GM18951 (cell line): ENCODE results near the gene MIS18BP1.

ENCODE experiments used
- POLR2A ChIP-seq: IDR thresholded peaks from 4 replicates; pipeline ENCODE4 v1.6.1; 2011; ENCODE audit warnings: mild to moderate bottlenecking; ENCODE audit not compliant: insufficient read length, insufficient read depth; ENCODE audit errors: extremely low read depth
- in situ Hi-C: fragments of 300-500 bp; cut with MboI; formaldehyde crosslinking; loops from one replicate; pipeline ENCODE4 v1.12.0; 2022; ENCODE audit warnings: low sequenced_read_pairs, mixed read lengths, inconsistent platforms; ENCODE audit not compliant: unreplicated experiment

The MIS18BP1 gene

GRCh38 chr14:45212231-45212630 is 40.8 kb downstream of the MIS18BP1 start:
- in situ Hi-C loops: no loop called here

GRCh38 chr14:45211295-45211694 is 41.7 kb downstream of the MIS18BP1 start:
- in situ Hi-C loops: no loop called here
- no peak for TF ChIP-seq POLR2A

More at GRCh38 chr14:45212231-45212630, 40.8 kb downstream of the MIS18BP1 start:
- TF ChIP-seq POLR2A: no peak

GRCh38 chr14:45210159-45210558 is 42.8 kb downstream of the MIS18BP1 start:
- in situ Hi-C loops: no loop called here
- no peak for TF ChIP-seq POLR2A

- in situ Hi-C loops: no loop called here
- no peak for TF ChIP-seq POLR2A
Measured at GRCh38 chr14:45204241-45204640, 48.8 kb downstream of the MIS18BP1 start.

- TF ChIP-seq POLR2A: no peak
Measured at GRCh38 chr14:45201905-45202304, 51.1 kb downstream of the MIS18BP1 start.

GRCh38 chr14:45199230-45199629 is 53.8 kb downstream of the MIS18BP1 start:
- no peak for TF ChIP-seq POLR2A
- in situ Hi-C loops: no loop called here

More at GRCh38 chr14:45201905-45202304, 51.1 kb downstream of the MIS18BP1 start:
- in situ Hi-C loops: no loop called here

- in situ Hi-C loops: no loop called here
- TF ChIP-seq POLR2A: no peak
Measured at GRCh38 chr14:45198551-45198950, 54.5 kb downstream of the MIS18BP1 start.

GRCh38 chr14:45194964-45195363 is 58.0 kb downstream of the MIS18BP1 start:
- in situ Hi-C loops: no loop called here
- no peak for TF ChIP-seq POLR2A

- TF ChIP-seq POLR2A: no peak
- in situ Hi-C loops: no loop called here
Measured at GRCh38 chr14:45185100-45185814, 67.7 kb downstream of the MIS18BP1 start.

GRCh38 chr14:45181806-45182205 is 71.2 kb downstream of the MIS18BP1 start:
- in situ Hi-C loops: no loop called here
- TF ChIP-seq POLR2A: no peak

GRCh38 chr14:45181329-45181728 is 71.7 kb downstream of the MIS18BP1 start:
- in situ Hi-C loops: no loop called here

GRCh38 chr14:45177076-45177475 is 75.9 kb downstream of the MIS18BP1 start:
- in situ Hi-C loops: no loop called here
- TF ChIP-seq POLR2A: no peak

More at GRCh38 chr14:45181329-45181728, 71.7 kb downstream of the MIS18BP1 start:
- no peak for TF ChIP-seq POLR2A

GRCh38 chr14:45169906-45170305 is 83.1 kb downstream of the MIS18BP1 start:
- in situ Hi-C loops: no loop called here
- TF ChIP-seq POLR2A: no peak

GRCh38 chr14:45156067-45156466 is 96.9 kb downstream of the MIS18BP1 start:
- TF ChIP-seq POLR2A: no peak
- in situ Hi-C loops: no loop called here
